PFSK-1 (cell line): ENCODE data around the gene SKA3.

ENCODE experiments used
- FOXP2 ChIP-seq: optimal IDR thresholded peaks from 2 replicates; pipeline ENCODE3; 2011; ENCODE audit warnings: borderline replicate concordance, control low read depth, inconsistent platforms; ENCODE audit not compliant: insufficient read depth; ENCODE audit errors: extremely low read length, extremely low read depth
- POLR2AphosphoS5 ChIP-seq: IDR thresholded peaks from 2 replicates; pipeline ENCODE4 v1.6.1; 2012; ENCODE audit warnings: low read depth, mild to moderate bottlenecking, control low read depth, low read length, moderate library complexity
- REST ChIP-seq, 2 experiments: IDR thresholded peaks; 2 replicates each; pipeline versions ENCODE4 v1.6.1 to v1.8.0; 2011 to 2012; ENCODE audit warnings: low read depth in 2 of 2, low read length in 2 of 2, control low read depth in 1 of 2, inconsistent platforms in 1 of 2, mild to moderate bottlenecking in 1 of 2, moderate library complexity in 1 of 2; ENCODE audit not compliant: insufficient read depth in 1 of 2

GRCh38 chr13:21111546-21111945, 64.8 kb downstream of the SKA3 start:
- TF ChIP-seq POLR2AphosphoS5 (no peak), FOXP2 (no peak), REST (IDR thresholded peaks at IDR 0.05; ENCODE audit: insufficient read depth in 1 of 2, low read depth in 2 of 2, low read length in 2 of 2) (no peak)
